ENCODE results near the gene ADGRL1. TPM values are rescaled to one million over a fixed set of nuclear protein-coding genes. Genes with fewer than 3 reads are reported as not detected.
"Not testable (repeated sequence)": the region's sequence is repeated elsewhere in the genome, so short reads cannot be mapped to it uniquely, and the experiment has no call there.

ADGRL1 gene
- total and polyA plus RNA-seq, 9 of the 15 experiments (the other 6 are each of a cell fraction or from before 2014, with no cell fraction given) = 0.14 to 37.0 (median 8.6) TPM

DNA sequence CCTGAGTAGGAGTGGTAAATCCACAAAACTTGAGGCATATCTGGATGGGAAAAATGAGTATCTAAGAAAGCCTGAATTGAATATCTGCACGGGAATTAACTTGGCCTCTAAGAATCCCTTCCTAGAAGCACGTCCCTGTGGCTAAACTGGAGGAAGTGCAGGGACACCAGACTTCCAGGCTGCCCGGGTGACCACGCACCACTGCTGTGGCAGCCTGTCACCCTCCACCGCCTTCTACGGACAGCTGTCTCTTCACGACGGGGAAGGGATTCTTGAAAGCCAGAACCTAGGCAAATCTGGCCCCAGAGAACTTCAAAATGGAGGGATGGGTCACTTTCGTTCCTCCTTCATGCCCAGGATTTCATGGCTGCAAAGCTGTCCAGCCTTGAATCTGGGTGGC lies 2.5 kb upstream of the ADGRL1 start:
- H3K9me1 ChIP-seq (ENCODE audit: control insufficient read depth, insufficient read depth, low read length); BruUV-seq (replicated peaks); CTCF ChIA-PET (ENCODE audit: low intra/inter-chr PET ratio); H3K27ac ChIP-seq (ENCODE audit: extremely low read depth, low read depth, low read length); H3K9ac ChIP-seq (ENCODE audit: insufficient read depth in 1 of 2, low read depth in 2 of 2, low read length in 2 of 2); H3K4me3 ChIP-seq; H2AFZ ChIP-seq (ENCODE audit: low read depth, low read length); POLR2A ChIA-PET; H4K20me1 ChIP-seq (replicated peaks; ENCODE audit: control insufficient read depth, insufficient read depth, low read length); in situ Hi-C loops (cut with MboI); H3K4me2 ChIP-seq (ENCODE audit: insufficient read depth, low read length); intact Hi-C loops (cut with micrococcal nuclease); ATAC-seq; H3K9me3 ChIP-seq (replicated peaks; ENCODE audit: control insufficient read depth, insufficient read depth, low read depth, low read length); DNase-seq (ENCODE audit: extremely low read depth in 1 of 4, low spot score in 3 of 4); H3K27me3 ChIP-seq (ENCODE audit: control insufficient read depth in 2 of 2, insufficient read depth in 2 of 2, low read length in 2 of 2); H3K36me3 ChIP-seq (ENCODE audit: control insufficient read depth, insufficient read depth, low read length); FAIRE-seq: not testable (repeated sequence)
- H3K4me1 ChIP-seq (replicated peaks in 1 of 2; ENCODE audit: control insufficient read depth in 2 of 2, insufficient read depth in 2 of 2, low read length in 2 of 2) = peaks cover 0 to 41% of the 10 kb centered on the region in 2 experiments; a peak in 2 of 5 replicates
- 26% methylated on average over 9 of the region's 9 CpGs for WGBS (ENCODE audit: insufficient coverage, low coverage, missing lambda C conversion rate)
- H3K79me2 ChIP-seq (ENCODE audit: control insufficient read depth, insufficient read depth, low read length) = peaks cover 14% of the 10 kb centered on the region

DNA sequence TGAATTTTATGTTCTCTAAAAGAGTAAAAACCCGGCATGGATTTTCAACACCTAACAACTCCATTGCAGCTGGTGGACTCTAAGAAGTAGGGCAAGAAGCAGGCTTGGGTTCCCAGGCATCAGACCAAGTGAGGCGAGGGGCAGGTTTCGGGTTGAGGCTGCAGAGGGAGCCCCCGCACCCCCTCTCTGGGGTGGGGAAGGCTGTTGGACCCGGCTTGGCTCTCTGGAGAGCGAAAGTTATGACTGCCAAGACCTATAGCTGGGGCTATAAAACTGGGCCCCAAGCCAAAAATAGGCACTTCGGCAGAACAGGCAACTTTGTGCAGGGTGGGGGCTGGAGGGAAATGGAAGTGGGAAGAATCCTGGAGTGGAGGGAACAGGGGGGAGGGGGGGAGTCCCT lies 1.8 kb upstream of the ADGRL1 start:
- Histone ChIP-seq H2AFZ (ENCODE audit: low read depth, low read length) (peak overlapping the region; percentile 93), H3K9ac (ENCODE audit: insufficient read depth in 1 of 2, low read depth in 2 of 2, low read length in 2 of 2) (peak overlapping the region; percentile 70 to 91; a peak in 3 of 4 replicates), H3K4me2 (ENCODE audit: insufficient read depth, low read length) (peak overlapping the region; percentile 76), H3K4me1 (replicated peaks in 1 of 2; ENCODE audit: control insufficient read depth in 2 of 2, insufficient read depth in 2 of 2, low read length in 2 of 2) (peaks cover 0 to 46% of the 10 kb centered on the region in 2 experiments; a peak in 2 of 5 replicates), H3K27ac (ENCODE audit: extremely low read depth, low read depth, low read length) (peak overlapping the region; percentile 84), H3K79me2 (ENCODE audit: control insufficient read depth, insufficient read depth, low read length) (peaks cover 14% of the 10 kb centered on the region), H3K4me3 (peak overlapping the region; percentile 66)
- H3K36me3 ChIP-seq (ENCODE audit: control insufficient read depth, insufficient read depth, low read length); H4K20me1 ChIP-seq (replicated peaks; ENCODE audit: control insufficient read depth, insufficient read depth, low read length); H3K27me3 ChIP-seq (ENCODE audit: control insufficient read depth in 2 of 2, insufficient read depth in 2 of 2, low read length in 2 of 2); H3K9me3 ChIP-seq (replicated peaks; ENCODE audit: control insufficient read depth, insufficient read depth, low read depth, low read length); BruUV-seq (replicated peaks); intact Hi-C loops (cut with micrococcal nuclease); POLR2A ChIA-PET; CTCF ChIA-PET (ENCODE audit: low intra/inter-chr PET ratio); FAIRE-seq; in situ Hi-C loops (cut with MboI); H3K9me1 ChIP-seq (ENCODE audit: control insufficient read depth, insufficient read depth, low read length): not testable (repeated sequence)
- 12% methylated on average over 6 of the region's 7 CpGs for WGBS (ENCODE audit: insufficient coverage, low coverage, missing lambda C conversion rate)
- ATAC-seq = peak; percentile 10
- peak in 1 of 4 experiments; percentile 0 for DNase-seq (ENCODE audit: extremely low read depth in 1 of 4, low spot score in 3 of 4)
- peak; percentile 82 for TF ChIP-seq NFIC (IDR thresholded peaks at IDR 0.05)
